ENCODE data around the gene PRDM2. TPM values are rescaled to one million over a fixed set of nuclear protein-coding genes. Genes with fewer than 3 reads are reported as not detected.
A peak's percentile ranks its signal among the peaks of the same experiment; 100 is the strongest.

The PRDM2 gene
- polyA plus RNA-seq, 3 donors, result 4.1 to 22.5 (median 7.6) TPM

GRCh38 chr1:13772271-13772670, 72.3 kb downstream of the PRDM2 start:
- Mint-ChIP-seq H3K4me3 (no peak overlapping the region), H3K4me1 (peaks cover 24% of the 10 kb centered on the region), H3K27me3 (ENCODE audit: low read depth in 3 of 3) (peaks cover 0 to 2% (median 0%) of the 10 kb centered on the region in 3 donors), H3K27ac (peak overlapping the region in 1 of 7 donors; percentile 38), H3K9me3 (no peaks in the 10 kb centered on the region), H3K36me3 (peaks cover 13 to 14% of the 10 kb centered on the region in 2 donors)
- H3K4me2 ChIP-seq (replicated peaks; ENCODE audit: extremely low read depth, low read length, poor library complexity, severe bottlenecking), result no peak overlapping the region
- no peak overlapping the region for H3K4me3 ChIP-seq (replicated peaks in 1 of 3; ENCODE audit: low read depth in 2 of 3, low read length in 3 of 3)
- TF ChIP-seq CTCF (IDR thresholded peaks at IDR 0.05), result no peak
- H3K27me3 ChIP-seq (ENCODE audit: control insufficient read depth in 2 of 2, insufficient read depth in 2 of 2, low read length in 2 of 2), result no peaks in the 10 kb centered on the region
- no peaks in the 10 kb centered on the region for H3K9me3 ChIP-seq (replicated peaks in 1 of 2; ENCODE audit: control insufficient read depth in 1 of 2, insufficient read depth in 1 of 2, low read length in 2 of 2)
- H3K79me2 ChIP-seq (ENCODE audit: insufficient read depth, low read length), result peaks cover 100% of the 10 kb centered on the region
- DNase-seq, result no peak
- peaks cover 40 to 66% of the 10 kb centered on the region in 2 donors for H3K36me3 ChIP-seq (replicated peaks in 1 of 2; ENCODE audit: control insufficient read depth in 1 of 2, insufficient read depth in 2 of 2, low read length in 2 of 2)
- 83% methylated on average over 1 of the region's 4 CpGs for WGBS (ENCODE audit: insufficient coverage)
- peaks cover 12 to 18% of the 10 kb centered on the region in 2 donors for H3K4me1 ChIP-seq (ENCODE audit: control insufficient read depth in 1 of 2, insufficient read depth in 2 of 2, low read length in 2 of 2)
- intact Hi-C loops (cut with micrococcal nuclease), result no loop called here
- H2AFZ ChIP-seq (ENCODE audit: insufficient read depth, low read depth, low read length, poor library complexity, severe bottlenecking), result no peak overlapping the region
- peaks cover 100% of the 10 kb centered on the region for H4K20me1 ChIP-seq (ENCODE audit: insufficient read depth, low read length)
- H3K9ac ChIP-seq (ENCODE audit: insufficient read depth, low read length, poor library complexity, severe bottlenecking), result no peak overlapping the region
- peak overlapping the region in 1 of 2 donors; percentile 14 for H3K27ac ChIP-seq (ENCODE audit: low read depth in 1 of 2, low read length in 2 of 2)

- H3K27me3 ChIP-seq (ENCODE audit: control insufficient read depth in 2 of 2, insufficient read depth in 2 of 2, low read length in 2 of 2), result no peaks in the 10 kb centered on the region
- intact Hi-C loops (cut with micrococcal nuclease), result no loop called here
- H3K79me2 ChIP-seq (ENCODE audit: insufficient read depth, low read length), result peaks cover 100% of the 10 kb centered on the region
- no peak for DNase-seq
- Mint-ChIP-seq H3K27ac (no peak overlapping the region), H3K27me3 (ENCODE audit: low read depth in 3 of 3) (no peaks in the 10 kb centered on the region), H3K4me1 (peaks cover 10% of the 10 kb centered on the region), H3K9me3 (no peaks in the 10 kb centered on the region), H3K36me3 (peaks cover 13 to 14% of the 10 kb centered on the region in 2 donors), H3K4me3 (no peak overlapping the region)
- no peak overlapping the region for H2AFZ ChIP-seq (ENCODE audit: insufficient read depth, low read depth, low read length, poor library complexity, severe bottlenecking)
- H3K4me2 ChIP-seq (replicated peaks; ENCODE audit: extremely low read depth, low read length, poor library complexity, severe bottlenecking), result no peak overlapping the region
- no peak for TF ChIP-seq CTCF (IDR thresholded peaks at IDR 0.05)
- WGBS (ENCODE audit: insufficient coverage), result 100% methylated on average over 2 of the region's 2 CpGs
- no peaks in the 10 kb centered on the region for H3K9me3 ChIP-seq (replicated peaks in 1 of 2; ENCODE audit: control insufficient read depth in 1 of 2, insufficient read depth in 1 of 2, low read length in 2 of 2)
- H3K9ac ChIP-seq (ENCODE audit: insufficient read depth, low read length, poor library complexity, severe bottlenecking), result no peak overlapping the region
- no peak overlapping the region for H3K4me3 ChIP-seq (replicated peaks in 1 of 3; ENCODE audit: low read depth in 2 of 3, low read length in 3 of 3)
- H3K4me1 ChIP-seq (ENCODE audit: control insufficient read depth in 1 of 2, insufficient read depth in 2 of 2, low read length in 2 of 2), result peaks cover 3 to 6% of the 10 kb centered on the region in 2 donors
- peaks cover 100% of the 10 kb centered on the region for H4K20me1 ChIP-seq (ENCODE audit: insufficient read depth, low read length)
- no peak overlapping the region for H3K27ac ChIP-seq (ENCODE audit: low read depth in 1 of 2, low read length in 2 of 2)
- H3K36me3 ChIP-seq (replicated peaks in 1 of 2; ENCODE audit: control insufficient read depth in 1 of 2, insufficient read depth in 2 of 2, low read length in 2 of 2), result peaks cover 58 to 84% of the 10 kb centered on the region in 2 donors
Observed at GRCh38 chr1:13774121-13774520, 74.1 kb downstream of the PRDM2 start.

Measured in CD14-positive monocyte (primary cell).